HepG2 (cell line): ENCODE measurements around the gene PODN. TPM values are rescaled to one million over a fixed set of nuclear protein-coding genes. Genes with fewer than 3 reads are reported as not detected.
A peak's percentile ranks its signal among the peaks of the same experiment; 100 is the strongest.

Source experiments
- ATAC-seq: fragments of 200-7000 bp; cut with Tn5 transposase; 3 replicates; pipeline ENCODE4 v1.9.1; 2020; ENCODE audit warnings: mild to moderate bottlenecking, moderate library complexity
- Bru-seq: library from RNA; stranded (reverse); fragments of 400-500 nt; gene quantifications from one replicate; lab custom pipeline; 2021; lab: Mats Ljungman, UMichigan
- BruChase-seq, 2 experiments: library from RNA; stranded (reverse); fragments of 400-500 nt; gene quantifications; one replicate each; lab custom pipeline; 2021; lab: Mats Ljungman, UMichigan
- BruUV-seq: library from RNA; stranded (reverse); fragments of 400-500 nt; replicated peaks from 2 replicates; lab custom pipeline; 2021; lab: Mats Ljungman, UMichigan
- CTCF ChIA-PET: fragments of 300-600 bp; formaldehyde crosslinking; extraction: SDS; loops from one replicate; lab custom pipeline; 2021; ENCODE audit warnings: low total read pairs, inconsistent platforms, low intra/inter-chr PET ratio; lab: Yijun Ruan, JAX
- POLR2A ChIA-PET: fragments of 350-600 bp; sonication (Branson Sonifier 250); formaldehyde crosslinking; loops from one replicate; lab custom pipeline; 2020; ENCODE audit warnings: antibody characterized with exemption, inconsistent platforms; lab: Yijun Ruan, JAX
- DNase-seq: peaks from one replicate; pipeline ENCODE4 v3.0.0-alpha.2; 2015; ENCODE audit warnings: low spot score
- FAIRE-seq: peaks from 3 replicates; lab custom pipeline; 2011; peaks lifted over from hg19 to GRCh38; lab: Jason Lieb, UNC
- H2AFZ ChIP-seq: one replicate; pipeline ENCODE4 v1.6.1; 2011; ENCODE audit warnings: low read length, inconsistent platforms
- H3K27ac ChIP-seq: fragments of 300-600 bp; 3 replicates; pipeline ENCODE4 v1.8.0; 2011; ENCODE audit warnings: mixed run types, mild to moderate bottlenecking, mixed read lengths, low read length, inconsistent platforms; ENCODE audit not compliant: insufficient read depth; ENCODE audit errors: extremely low read length
- H3K27me3 ChIP-seq, 2 experiments: fragments of 200-600 bp in 1 of 2; 2 replicates in 1 of 2; 3 replicates in 1 of 2; pipeline versions ENCODE4 v1.6.0 to v1.8.0; 2011; ENCODE audit warnings: low read length in 2 of 2, mild to moderate bottlenecking in 2 of 2, moderate library complexity in 2 of 2, inconsistent platforms in 1 of 2; ENCODE audit not compliant: insufficient read depth in 2 of 2, control insufficient read depth in 1 of 2
- H3K36me3 ChIP-seq, 2 experiments: fragments of 200-600 bp in 1 of 2; replicated peaks in 1 of 2; 2 replicates in 1 of 2; 3 replicates in 1 of 2; pipeline versions ENCODE4 v1.5.1 to v1.8.0; 2011; ENCODE audit warnings: low read length in 2 of 2, inconsistent platforms in 1 of 2; ENCODE audit not compliant: insufficient read depth in 2 of 2, control insufficient read depth in 1 of 2
- H3K4me1 ChIP-seq: 2 replicates; pipeline ENCODE4 v1.5.1; 2012; ENCODE audit warnings: low read length, inconsistent platforms; ENCODE audit not compliant: insufficient read depth
- H3K4me2 ChIP-seq: 2 replicates; pipeline ENCODE4 v1.6.0; 2011; ENCODE audit warnings: low read depth, low read length, inconsistent platforms
- H3K4me3 ChIP-seq, 3 experiments: fragments of 200-600 bp in 1 of 3; sonication (generic), shearing (Covaris generic) in 1 of 3; replicated peaks in 1 of 3; 2 replicates each; pipeline ENCODE4 v1.5.1; 2011 to 2016; ENCODE audit warnings: low read length in 3 of 3, inconsistent platforms in 2 of 3, low read depth in 2 of 3, mild to moderate bottlenecking in 2 of 3, control low read depth in 1 of 3, mixed read lengths in 1 of 3; ENCODE audit not compliant: insufficient read depth in 1 of 3
- H3K79me2 ChIP-seq: one replicate; pipeline ENCODE4 v1.6.1; 2011; ENCODE audit warnings: low read length, inconsistent platforms; ENCODE audit not compliant: insufficient read depth
- H3K9ac ChIP-seq: 2 replicates; pipeline ENCODE4 v1.6.0; 2011; ENCODE audit warnings: mild to moderate bottlenecking, low read depth, low read length, inconsistent platforms; ENCODE audit not compliant: insufficient read depth
- H3K9me3 ChIP-seq: 2 replicates; pipeline ENCODE4 v1.5.1; 2012; ENCODE audit warnings: mild to moderate bottlenecking, low read length
- H4K20me1 ChIP-seq: 2 replicates; pipeline ENCODE4 v1.6.0; 2011; ENCODE audit warnings: inconsistent platforms, mild to moderate bottlenecking, low read length, moderate library complexity; ENCODE audit not compliant: insufficient read depth
- GFI1 ChIP-seq: sonication (generic); formaldehyde crosslinking; IDR thresholded peaks from 2 replicates; pipeline ENCODE4 v1.5.0; 2020; ENCODE audit warnings: missing genetic modification reagents, mild to moderate bottlenecking, borderline replicate concordance
- MBNL3 ChIP-seq: fragments of 250-450 bp; sonication (Bioruptor Pico); conservative IDR thresholded peaks from 2 replicates; pipeline ENCODE4 v1.8.0; 2022; ENCODE audit warnings: mild to moderate bottlenecking, inconsistent platforms
- PITX1 ChIP-seq: sonication (generic); formaldehyde crosslinking; IDR thresholded peaks from 2 replicates; pipeline ENCODE4 v1.5.1; 2020; ENCODE audit warnings: mild to moderate bottlenecking, missing genetic modification reagents
- SMAD9 ChIP-seq: sonication (generic); formaldehyde crosslinking; IDR thresholded peaks from 2 replicates; pipeline ENCODE4 v1.5.1; 2020; ENCODE audit warnings: mild to moderate bottlenecking, missing genetic modification reagents
- ZNF761 ChIP-seq: sonication (generic); formaldehyde crosslinking; conservative IDR thresholded peaks from 2 replicates; pipeline ENCODE4 v1.4.0; 2020; ENCODE audit warnings: mild to moderate bottlenecking, missing genetic modification reagents
- WGBS: methylation state at CpG from one replicate; pipeline ENCODE4 v1.1.6; 2017; ENCODE audit warnings: low lambda C conversion rate; 5-methylcytosine and 5-hydroxymethylcytosine counted together
- in situ Hi-C: cut with HindIII; loops from 2 replicates; pipeline ENCODE4 v1.10.0; 2017; ENCODE audit warnings: low pct_unique_long_range_greater_than_20kb; ENCODE audit not compliant: extremely low pct_ligation_motif_present
- intact Hi-C: fragments of 100-400 bp; cut with micrococcal nuclease; formaldehyde crosslinking; loops from one replicate; pipeline ENCODE4 v1.10.0; 2022; ENCODE audit not compliant: unreplicated experiment
- long read RNA-seq, 2 experiments: library from RNA in 1 of 2; library from polyadenylated mRNA in 1 of 2; stranded (forward) in 1 of 2; unstranded in 1 of 2; transcript quantifications; one replicate each; pipeline ENCODE4 v2.0.0, GENCODE V29; 2019 to 2022
- polyA minus RNA-seq, 3 experiments: library from RNA; depleted of rRNA, polyadenylated mRNA; stranded (reverse); fragments of >200 nt; gene quantifications; 2 replicates each; pipeline ENCODE4 v1.2.3, GENCODE V29; 2011; ENCODE audit warnings: low replicate concordance in 1 of 3
- polyA plus RNA-seq, 8 experiments: library from polyadenylated mRNA; depleted of rRNA in 3 of 8; stranded (reverse) in 7 of 8; unstranded in 1 of 8; fragments of >200 nt; fragmentation: Illumina TruSeq in 4 of 8; extraction: Trizol in 4 of 8; gene quantifications; 2 replicates each; pipeline versions ENCODE4 v1.2.1 to v1.2.3, GENCODE V29; 2011 to 2016; ENCODE audit warnings: low read depth in 4 of 8, missing spikeins in 1 of 8, mixed read lengths in 1 of 8; ENCODE audit not compliant: insufficient read depth in 1 of 8
- total RNA-seq, 5 experiments: library from RNA; depleted of rRNA; stranded (reverse); fragments of >200 nt; fragmentation: Illumina TruSeq; extraction: Trizol; gene quantifications; 2 replicates each; pipeline ENCODE4 v1.2.3, GENCODE V29; 2016; ENCODE audit warnings: low read depth in 1 of 5
- TF ChIP-seq, protein P1 (sequence below): sonication (generic); formaldehyde crosslinking; IDR thresholded peaks from 2 replicates; pipeline ENCODE4 v1.8.1; 2023; ENCODE audit warnings: missing genetic modification reagents, inconsistent platforms, borderline replicate concordance
- TF ChIP-seq, protein P2 (sequence below): sonication (generic); formaldehyde crosslinking; IDR thresholded peaks from 2 replicates; pipeline ENCODE4 v1.4.0; 2020; ENCODE audit warnings: missing genetic modification reagents, borderline replicate concordance

PODN gene, protein sequence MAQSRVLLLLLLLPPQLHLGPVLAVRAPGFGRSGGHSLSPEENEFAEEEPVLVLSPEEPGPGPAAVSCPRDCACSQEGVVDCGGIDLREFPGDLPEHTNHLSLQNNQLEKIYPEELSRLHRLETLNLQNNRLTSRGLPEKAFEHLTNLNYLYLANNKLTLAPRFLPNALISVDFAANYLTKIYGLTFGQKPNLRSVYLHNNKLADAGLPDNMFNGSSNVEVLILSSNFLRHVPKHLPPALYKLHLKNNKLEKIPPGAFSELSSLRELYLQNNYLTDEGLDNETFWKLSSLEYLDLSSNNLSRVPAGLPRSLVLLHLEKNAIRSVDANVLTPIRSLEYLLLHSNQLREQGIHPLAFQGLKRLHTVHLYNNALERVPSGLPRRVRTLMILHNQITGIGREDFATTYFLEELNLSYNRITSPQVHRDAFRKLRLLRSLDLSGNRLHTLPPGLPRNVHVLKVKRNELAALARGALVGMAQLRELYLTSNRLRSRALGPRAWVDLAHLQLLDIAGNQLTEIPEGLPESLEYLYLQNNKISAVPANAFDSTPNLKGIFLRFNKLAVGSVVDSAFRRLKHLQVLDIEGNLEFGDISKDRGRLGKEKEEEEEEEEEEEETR
- total RNA-seq (2016; rRNA removed; fragmentation: Illumina TruSeq; extraction: Trizol) (not detected in 2 replicates), polyA plus RNA-seq (2011; rRNA removed) (0.10 and 0.13 TPM in 2 replicates), polyA minus RNA-seq (2011; rRNA and poly(A)+ RNA removed; ENCODE audit: low replicate concordance) (0.10 TPM in 1 of 2 replicates, not detected in the other), Bru-seq, nascent RNA (percentile 11 among the genes with signal in this experiment), BruChase-seq, experiment 1, labeled RNA remaining after a 6-hour chase (not detected), BruChase-seq, experiment 2, labeled RNA remaining after a 2-hour chase (percentile 13 among the genes with signal in this experiment)
- total RNA-seq (2016; cell fraction: cytosol; rRNA removed; fragmentation: Illumina TruSeq; extraction: Trizol; ENCODE audit: low read depth) = not detected in 2 replicates
- total RNA-seq (2016; cell fraction: insoluble cytoplasmic fraction; rRNA removed; fragmentation: Illumina TruSeq; extraction: Trizol) = not detected in 2 replicates
- total RNA-seq (2016; cell fraction: membrane; rRNA removed; fragmentation: Illumina TruSeq; extraction: Trizol) = not detected in 2 replicates
- not detected in 2 replicates for total RNA-seq (2016; cell fraction: nucleus; rRNA removed; fragmentation: Illumina TruSeq; extraction: Trizol)
- polyA plus RNA-seq (2011; cell fraction: cytosol; rRNA removed) = 0.03 TPM in 1 of 2 replicates, not detected in the other
- 0.29 and 0.56 TPM in 2 replicates for polyA plus RNA-seq (2011; cell fraction: nucleus; rRNA removed)
- 0.38 and 0.40 TPM in 2 replicates for polyA plus RNA-seq (2012)
- polyA plus RNA-seq (2016; cell fraction: cytosol; fragmentation: Illumina TruSeq; extraction: Trizol; ENCODE audit: low read depth) = not detected in 2 replicates
- not detected in 2 replicates for polyA plus RNA-seq (2016; cell fraction: insoluble cytoplasmic fraction; fragmentation: Illumina TruSeq; extraction: Trizol; ENCODE audit: low read depth)
- polyA plus RNA-seq (2016; cell fraction: membrane; fragmentation: Illumina TruSeq; extraction: Trizol; ENCODE audit: low read depth) = not detected in 2 replicates
- polyA plus RNA-seq (2016; cell fraction: nucleus; fragmentation: Illumina TruSeq; extraction: Trizol; ENCODE audit: insufficient read depth, low read depth) = not detected in 2 replicates
- polyA minus RNA-seq (2011; cell fraction: cytosol; rRNA and poly(A)+ RNA removed) = not detected in 2 replicates
- 0.25 TPM in 1 of 2 replicates, not detected in the other for polyA minus RNA-seq (2011; cell fraction: nucleus; rRNA and poly(A)+ RNA removed)
- long read RNA-seq, experiment 1 = 0 reads
- long read RNA-seq, experiment 2 = 0 reads

DNA sequence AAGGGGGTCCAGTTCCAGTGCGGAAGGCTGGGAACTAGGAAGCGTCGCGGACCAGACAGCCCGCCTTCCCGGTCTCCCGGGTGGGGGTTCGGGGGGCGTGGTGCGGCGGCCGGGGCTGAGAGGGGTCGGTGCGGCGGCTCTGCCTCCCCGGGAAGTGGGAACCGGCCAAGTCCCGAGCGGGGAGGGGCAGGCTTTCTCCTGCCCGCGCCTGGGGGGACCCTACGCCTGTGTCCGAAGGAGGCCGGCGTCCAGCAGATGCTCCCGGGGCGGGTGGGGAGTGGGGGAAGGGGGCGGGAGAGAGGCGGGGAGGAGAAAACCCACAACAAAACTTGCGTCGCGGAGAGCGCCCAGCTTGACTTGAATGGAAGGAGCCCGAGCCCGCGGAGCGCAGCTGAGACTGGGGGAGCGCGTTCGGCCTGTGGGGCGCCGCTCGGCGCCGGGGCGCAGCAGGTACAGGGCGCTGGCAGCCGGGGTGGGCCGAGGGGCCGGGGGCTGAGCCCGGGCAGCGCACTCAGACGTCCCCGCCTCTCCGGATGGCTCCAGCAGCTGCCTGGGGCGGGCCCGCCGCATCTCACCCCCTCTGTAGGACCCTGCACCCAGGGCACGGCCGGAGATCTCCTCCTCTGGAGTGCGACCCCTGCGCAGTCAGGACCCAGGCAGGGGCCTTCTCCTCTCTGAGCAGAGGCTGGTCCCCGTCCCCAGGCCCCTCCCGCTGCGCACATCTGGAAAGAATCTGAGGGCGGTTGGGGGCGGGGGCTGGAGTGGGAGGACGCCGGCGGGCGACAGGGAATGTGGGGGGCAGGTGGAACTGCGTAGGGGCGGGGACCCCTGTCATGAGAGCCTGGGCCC, at the start of gene PODN:
Gene PODN, plus strand, starts transcription at position 355 of the 849 bp plus-strand sequence. CDS start 7,643 bp downstream, outside the sequence.
- Histone ChIP-seq H2AFZ (no peak within 1 kb of the TSS), H3K36me3 (no peaks in the 10 kb centered on the region), H3K27ac (no peak within 1 kb of the TSS), H3K4me1 (no peaks in the 10 kb centered on the region), H3K4me3 (peak within 1 kb of the TSS in 2 of 3 experiments; percentile 17 to 25; a peak in 2 of 6 replicates), H3K79me2 (no peaks in the 10 kb centered on the region), H3K9ac (no peak within 1 kb of the TSS), H4K20me1 (no peaks in the 10 kb centered on the region), H3K9me3 (no peaks in the 10 kb centered on the region), H3K27me3 (peaks cover 4 to 15% of the 10 kb centered on the region in 2 experiments; a peak in 4 of 5 replicates), H3K4me2 (peak within 1 kb of the TSS; percentile 34; the same call in 1 of the 2 replicates)
- POLR2A ChIA-PET = no interaction called here
- intact Hi-C loops = no loop called here
- BruUV-seq = no TSS peak
- TF ChIP-seq SMAD9 (CRISPR knock-in tag) = no peak
- no peak for TF ChIP-seq PITX1 (CRISPR knock-in tag)
- TF ChIP-seq, protein P1, sequence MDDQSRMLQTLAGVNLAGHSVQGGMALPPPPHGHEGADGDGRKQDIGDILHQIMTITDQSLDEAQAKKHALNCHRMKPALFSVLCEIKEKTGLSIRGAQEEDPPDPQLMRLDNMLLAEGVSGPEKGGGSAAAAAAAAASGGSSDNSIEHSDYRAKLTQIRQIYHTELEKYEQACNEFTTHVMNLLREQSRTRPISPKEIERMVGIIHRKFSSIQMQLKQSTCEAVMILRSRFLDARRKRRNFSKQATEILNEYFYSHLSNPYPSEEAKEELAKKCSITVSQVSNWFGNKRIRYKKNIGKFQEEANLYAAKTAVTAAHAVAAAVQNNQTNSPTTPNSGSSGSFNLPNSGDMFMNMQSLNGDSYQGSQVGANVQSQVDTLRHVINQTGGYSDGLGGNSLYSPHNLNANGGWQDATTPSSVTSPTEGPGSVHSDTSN = no peak
- TF ChIP-seq GFI1 (CRISPR knock-in tag) = no peak
- TF ChIP-seq, protein P2, sequence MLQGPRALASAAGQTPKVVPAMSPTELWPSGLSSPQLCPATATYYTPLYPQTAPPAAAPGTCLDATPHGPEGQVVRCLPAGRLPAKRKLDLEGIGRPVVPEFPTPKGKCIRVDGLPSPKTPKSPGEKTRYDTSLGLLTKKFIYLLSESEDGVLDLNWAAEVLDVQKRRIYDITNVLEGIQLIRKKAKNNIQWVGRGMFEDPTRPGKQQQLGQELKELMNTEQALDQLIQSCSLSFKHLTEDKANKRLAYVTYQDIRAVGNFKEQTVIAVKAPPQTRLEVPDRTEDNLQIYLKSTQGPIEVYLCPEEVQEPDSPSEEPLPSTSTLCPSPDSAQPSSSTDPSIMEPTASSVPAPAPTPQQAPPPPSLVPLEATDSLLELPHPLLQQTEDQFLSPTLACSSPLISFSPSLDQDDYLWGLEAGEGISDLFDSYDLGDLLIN (CRISPR knock-in tag) = no peak
- no peak for TF ChIP-seq MBNL3 (CRISPR knock-in tag)
- no peak for TF ChIP-seq ZNF761 (CRISPR knock-in tag)
- CTCF ChIA-PET = no interaction called here
- in situ Hi-C loops = no loop called here
- ATAC-seq = peak; percentile 40
- DNase-seq = no peak
- FAIRE-seq = no peak
- WGBS = 60% methylated on average over 41 of the region's 73 CpGs
